ELR (cell line): ENCODE measurements around the gene C1QTNF5.
"Not testable (repeated sequence)": the region's sequence is repeated elsewhere in the genome, so short reads cannot be mapped to it uniquely, and the experiment has no call there.

Experiments
- DNase-seq: peaks from one replicate; pipeline ENCODE4 v3.0.0-alpha.2; 2015; ENCODE audit warnings: low read depth

The C1QTNF5 gene

GRCh38 chr11:119340335-119341221 is at the start of gene C1QTNF5:
Gene C1QTNF5, minus strand, starts transcription at chr11:119340883. Its CDS starts 486 bp downstream, at chr11:119340397.
- peak; percentile 44 for DNase-seq

GRCh38 chr11:119389611-119390254 is 49.0 kb upstream of the C1QTNF5 start:
- peak; percentile 41 for DNase-seq

GRCh38 chr11:119388103-119388502 is 47.4 kb upstream of the C1QTNF5 start:
- DNase-seq, result no peak

GRCh38 chr11:119384332-119384731 is 43.6 kb upstream of the C1QTNF5 start:
- DNase-seq, result no peak

- DNase-seq, result not testable (repeated sequence)
Observed at GRCh38 chr11:119382513-119382912, 41.8 kb upstream of the C1QTNF5 start.

- no peak for DNase-seq
Observed at GRCh38 chr11:119382101-119382500, 41.4 kb upstream of the C1QTNF5 start.

GRCh38 chr11:119381181-119381988 is 40.7 kb upstream of the C1QTNF5 start, which contains the start of gene USP2:
Gene USP2, minus strand, starts transcription at chr11:119381690. Its CDS starts 8,210 bp downstream, at chr11:119373480.
- peak; percentile 95 for DNase-seq

GRCh38 chr11:119380827-119381180 is 40.1 kb upstream of the C1QTNF5 start:
- no peak for DNase-seq

- no peak for DNase-seq
Observed at GRCh38 chr11:119380160-119380826, 39.6 kb upstream of the C1QTNF5 start.

- DNase-seq, result no peak
Observed at GRCh38 chr11:119378851-119379465, 38.3 kb upstream of the C1QTNF5 start.

- no peak for DNase-seq
Observed at GRCh38 chr11:119377961-119378667, 37.4 kb upstream of the C1QTNF5 start.

GRCh38 chr11:119377112-119377901 is 36.6 kb upstream of the C1QTNF5 start:
- DNase-seq, result peak; percentile 33

GRCh38 chr11:119376197-119376847 is 35.6 kb upstream of the C1QTNF5 start:
- no peak for DNase-seq

GRCh38 chr11:119375337-119376196 is 34.9 kb upstream of the C1QTNF5 start:
- peak; percentile 35 for DNase-seq

- DNase-seq, result no peak
Observed at GRCh38 chr11:119374632-119375336, 34.1 kb upstream of the C1QTNF5 start.

- DNase-seq, result peak; percentile 77
Observed at GRCh38 chr11:119373921-119374631, 33.4 kb upstream of the C1QTNF5 start.
